ENCODE results near the gene SSBP4. TPM values are rescaled to one million over a fixed set of nuclear protein-coding genes. Genes with fewer than 3 reads are reported as not detected.

The SSBP4 gene
- total RNA-seq, 4 donors from 2014 or later = 67.4 to 172 (median 84.2) TPM

DNA sequence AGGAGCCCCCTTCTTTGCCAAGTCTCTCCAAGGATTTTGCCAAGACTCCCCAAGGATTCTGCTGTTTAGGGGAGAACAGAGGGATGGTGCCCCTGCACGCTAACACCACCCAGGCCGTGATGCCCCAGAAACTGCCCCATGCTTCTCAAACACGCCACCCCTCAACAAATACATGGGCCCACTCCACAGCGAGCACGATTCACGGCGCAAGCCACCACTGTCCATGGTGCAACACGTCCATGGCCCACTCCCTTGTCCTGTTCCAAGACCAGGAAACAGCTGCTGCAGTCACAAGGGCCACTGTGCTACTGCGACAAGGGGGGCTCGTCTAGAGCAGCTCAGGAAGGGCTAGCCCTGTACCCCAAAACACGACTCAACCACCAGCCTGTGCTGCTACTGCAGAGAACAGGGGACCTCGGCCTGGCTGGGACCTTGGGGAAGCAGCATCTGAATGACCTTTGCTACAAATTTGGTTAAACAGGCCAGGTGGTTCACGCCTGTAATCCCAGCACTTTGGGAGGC, 55.2 kb downstream of the SSBP4 start:
- H3K27me3 ChIP-seq = no peaks in the 10 kb centered on the region
- no peak overlapping the region for H3K4me3 ChIP-seq
- 85 to 90% methylated on average over 13 of the region's 13 CpGs for WGBS, 2 donors
- H3K9me3 ChIP-seq = no peaks in the 10 kb centered on the region
- H3K27ac ChIP-seq = peak overlapping the region in 1 of 4 donors; percentile 22
- no peak for TF ChIP-seq EP300 (IDR thresholded peaks at IDR 0.05)
- H3K4me1 ChIP-seq = peaks cover 0 to 75% (median 42%) of the 10 kb centered on the region in 4 donors
- H3K36me3 ChIP-seq = peaks cover 0 to 24% (median 0%) of the 10 kb centered on the region in 3 donors
- DNase-seq (ENCODE audit: low spot score in 2 of 2) = no peak

DNA sequence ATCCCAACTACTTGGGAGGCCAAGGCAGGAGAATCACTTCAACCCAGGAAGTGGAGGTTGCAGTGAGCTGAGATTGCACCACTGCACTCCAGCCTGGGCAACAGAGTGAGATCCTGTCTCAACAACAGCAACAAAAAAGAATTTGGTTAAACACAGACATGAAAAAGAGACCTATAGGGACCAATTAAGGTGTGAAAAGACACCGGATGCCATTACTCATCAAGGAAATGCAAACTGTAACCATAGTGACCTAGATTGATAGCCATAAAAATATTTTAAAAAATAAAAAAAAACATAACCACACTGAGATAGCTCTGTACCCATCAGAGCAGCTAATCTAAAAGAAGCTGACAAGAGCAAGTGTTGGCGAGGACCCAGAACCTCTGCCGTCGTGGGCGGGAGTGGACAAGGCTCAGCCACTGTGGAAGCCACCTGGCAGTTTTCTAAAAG, 55.8 kb downstream of the SSBP4 start:
- TF ChIP-seq POLR2A (IDR thresholded peaks at IDR 0.05) = no peak
- TF ChIP-seq, protein P1, sequence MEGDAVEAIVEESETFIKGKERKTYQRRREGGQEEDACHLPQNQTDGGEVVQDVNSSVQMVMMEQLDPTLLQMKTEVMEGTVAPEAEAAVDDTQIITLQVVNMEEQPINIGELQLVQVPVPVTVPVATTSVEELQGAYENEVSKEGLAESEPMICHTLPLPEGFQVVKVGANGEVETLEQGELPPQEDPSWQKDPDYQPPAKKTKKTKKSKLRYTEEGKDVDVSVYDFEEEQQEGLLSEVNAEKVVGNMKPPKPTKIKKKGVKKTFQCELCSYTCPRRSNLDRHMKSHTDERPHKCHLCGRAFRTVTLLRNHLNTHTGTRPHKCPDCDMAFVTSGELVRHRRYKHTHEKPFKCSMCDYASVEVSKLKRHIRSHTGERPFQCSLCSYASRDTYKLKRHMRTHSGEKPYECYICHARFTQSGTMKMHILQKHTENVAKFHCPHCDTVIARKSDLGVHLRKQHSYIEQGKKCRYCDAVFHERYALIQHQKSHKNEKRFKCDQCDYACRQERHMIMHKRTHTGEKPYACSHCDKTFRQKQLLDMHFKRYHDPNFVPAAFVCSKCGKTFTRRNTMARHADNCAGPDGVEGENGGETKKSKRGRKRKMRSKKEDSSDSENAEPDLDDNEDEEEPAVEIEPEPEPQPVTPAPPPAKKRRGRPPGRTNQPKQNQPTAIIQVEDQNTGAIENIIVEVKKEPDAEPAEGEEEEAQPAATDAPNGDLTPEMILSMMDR (IDR thresholded peaks at IDR 0.05) = no peak
- no peak for TF ChIP-seq EP300 (IDR thresholded peaks at IDR 0.05)
- Histone ChIP-seq H3K4me3 (no peak overlapping the region), H3K27ac (peak overlapping the region in 2 of 4 donors; percentile 13 to 22), H3K9me3 (no peaks in the 10 kb centered on the region), H3K4me1 (peaks cover 0 to 75% (median 42%) of the 10 kb centered on the region in 4 donors), H3K36me3 (peaks cover 0 to 24% (median 0%) of the 10 kb centered on the region in 3 donors), H3K27me3 (no peaks in the 10 kb centered on the region)
- DNase-seq (ENCODE audit: low spot score in 2 of 2) = no peak
- WGBS, 2 donors = 81% methylated on average over 5 of the region's 5 CpGs

DNA sequence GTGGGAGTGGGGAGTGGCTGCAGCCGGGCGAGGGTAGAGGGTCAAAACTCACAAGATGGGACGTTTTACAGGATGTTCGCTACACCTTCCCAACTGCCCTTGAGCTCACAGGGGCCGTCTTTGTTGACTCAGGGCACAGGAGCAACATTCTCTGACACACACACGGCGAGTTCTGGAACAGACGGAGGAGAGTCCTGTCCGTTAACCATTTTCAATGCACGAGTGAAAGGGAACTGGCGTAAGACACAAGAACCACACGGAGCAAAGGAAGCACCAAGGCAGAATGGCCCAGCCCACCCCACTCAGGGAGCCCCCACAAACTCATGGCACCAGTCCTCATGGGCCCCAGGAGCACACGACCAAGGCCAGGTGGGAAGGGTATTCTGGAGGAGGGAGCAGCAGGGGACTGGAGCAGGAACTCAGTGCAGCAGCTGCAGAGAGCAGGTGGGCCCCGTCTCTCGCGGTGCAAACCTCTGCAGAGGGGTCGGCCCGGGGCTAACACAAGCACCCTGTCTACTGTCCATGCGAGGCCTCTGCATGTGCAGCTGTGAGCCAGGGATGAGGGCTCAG, 56.6 kb downstream of the SSBP4 start:
- Histone ChIP-seq H3K9me3 (no peaks in the 10 kb centered on the region), H3K4me3 (no peak overlapping the region), H3K4me1 (peaks cover 0 to 76% (median 42%) of the 10 kb centered on the region in 4 donors), H3K36me3 (peaks cover 0 to 21% (median 0%) of the 10 kb centered on the region in 3 donors), H3K27ac (peak overlapping the region in 2 of 4 donors; percentile 86 to 88), H3K27me3 (no peaks in the 10 kb centered on the region)
- 74 to 80% methylated on average over 18 to 19 of the region's 19 CpGs for WGBS, 2 donors
- TF ChIP-seq POLR2A (IDR thresholded peaks at IDR 0.05) = no peak
- TF ChIP-seq, protein P1 (IDR thresholded peaks at IDR 0.05) = no peak
- TF ChIP-seq EP300 (IDR thresholded peaks at IDR 0.05) = no peak
- no peak for DNase-seq (ENCODE audit: low spot score in 2 of 2)

DNA sequence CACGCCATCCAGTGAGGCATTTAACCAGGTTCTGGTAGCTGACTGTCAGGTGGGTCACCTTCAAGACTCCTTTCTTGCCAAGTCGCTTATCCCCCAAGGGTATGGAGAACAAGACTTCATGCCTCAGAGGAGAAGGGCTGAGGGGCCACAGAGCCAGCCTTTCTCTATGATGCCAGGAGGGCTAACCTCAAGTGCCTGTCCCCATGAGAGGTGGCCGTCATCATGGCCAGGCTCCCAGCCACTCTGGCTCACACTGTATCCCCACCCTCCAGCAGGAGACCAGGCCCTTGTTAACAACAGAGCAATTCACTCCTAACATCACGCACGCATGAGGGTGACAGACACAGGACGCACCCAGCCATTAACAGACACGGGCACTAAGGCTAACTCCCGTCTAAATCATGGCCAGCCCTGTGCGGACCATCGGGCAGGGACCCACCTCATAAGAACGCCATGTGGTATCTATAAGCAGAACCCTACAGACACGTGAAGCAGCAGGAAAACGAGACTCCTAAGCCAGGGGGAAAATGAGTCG, 57.4 kb downstream of the SSBP4 start:
- Histone ChIP-seq H3K27ac (peak overlapping the region in 3 of 4 donors; percentile 72 to 88 (median 86)), H3K4me1 (peaks cover 0 to 81% (median 43%) of the 10 kb centered on the region in 4 donors), H3K4me3 (no peak overlapping the region), H3K36me3 (peaks cover 0 to 20% (median 0%) of the 10 kb centered on the region in 3 donors), H3K27me3 (no peaks in the 10 kb centered on the region), H3K9me3 (no peaks in the 10 kb centered on the region)
- no peak for DNase-seq (ENCODE audit: low spot score in 2 of 2)
- WGBS, 2 donors = 77 to 85% methylated on average over 10 to 13 of the region's 14 CpGs
- TF ChIP-seq POLR2A (IDR thresholded peaks at IDR 0.05) = no peak
- no peak for TF ChIP-seq EP300 (IDR thresholded peaks at IDR 0.05)
- TF ChIP-seq, protein P1 (IDR thresholded peaks at IDR 0.05) = no peak

DNA sequence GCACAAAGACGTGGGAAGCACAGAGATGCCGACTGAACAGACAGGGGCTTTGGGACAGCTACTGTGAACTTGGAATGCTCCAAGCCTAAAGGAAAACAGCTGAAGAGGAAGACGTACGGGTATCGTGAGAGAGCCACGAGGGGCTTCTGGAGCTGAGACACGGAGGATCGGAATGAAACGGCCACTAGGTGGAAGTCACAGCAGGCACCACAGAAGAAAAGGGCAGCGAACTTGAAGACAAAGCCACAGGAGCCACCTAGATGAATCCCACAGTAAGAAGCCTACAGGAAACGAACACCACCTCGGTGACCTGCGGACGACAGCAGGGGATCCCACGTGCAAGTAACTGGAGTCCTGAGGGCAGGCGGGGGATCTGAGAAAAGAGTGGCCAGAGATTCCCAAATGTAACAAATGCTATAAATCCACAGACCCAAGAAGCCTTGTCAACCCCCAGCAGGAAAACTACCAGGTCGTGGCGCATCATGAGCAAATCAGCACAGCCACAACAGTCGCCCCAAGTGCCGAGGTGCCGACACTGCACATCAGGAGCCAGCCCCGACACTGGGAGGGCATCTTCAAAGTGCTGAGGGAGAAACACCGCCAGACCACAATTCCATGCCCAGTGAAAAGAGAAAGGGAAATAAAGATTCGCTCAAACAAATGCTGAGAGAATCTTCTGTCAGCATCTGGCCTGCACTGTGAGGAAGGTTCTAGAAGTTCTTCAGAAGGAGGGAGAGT, 58.0 kb downstream of the SSBP4 start:
- Histone ChIP-seq H3K36me3 (peaks cover 0 to 15% (median 0%) of the 10 kb centered on the region in 3 donors), H3K4me1 (peaks cover 0 to 81% (median 43%) of the 10 kb centered on the region in 4 donors), H3K4me3 (no peak overlapping the region), H3K27ac (peak overlapping the region in 3 of 4 donors; percentile 72 to 88 (median 86)), H3K27me3 (no peaks in the 10 kb centered on the region), H3K9me3 (no peaks in the 10 kb centered on the region)
- TF ChIP-seq, protein P1 (IDR thresholded peaks at IDR 0.05) = peak in 1 of 5 experiments; percentile 15
- TF ChIP-seq EP300 (IDR thresholded peaks at IDR 0.05) = no peak
- 70 to 75% methylated on average over 24 of the region's 24 CpGs for WGBS, 2 donors
- no peak for DNase-seq (ENCODE audit: low spot score in 2 of 2)
